T follicular helper cell (primary cell): ENCODE results near the gene DACH1.

Experiments used
- DNase-seq: peaks from one replicate; pipeline ENCODE4 v3.0.0-alpha.2; 2020; ENCODE audit warnings: low read depth

The DACH1 gene

DNA sequence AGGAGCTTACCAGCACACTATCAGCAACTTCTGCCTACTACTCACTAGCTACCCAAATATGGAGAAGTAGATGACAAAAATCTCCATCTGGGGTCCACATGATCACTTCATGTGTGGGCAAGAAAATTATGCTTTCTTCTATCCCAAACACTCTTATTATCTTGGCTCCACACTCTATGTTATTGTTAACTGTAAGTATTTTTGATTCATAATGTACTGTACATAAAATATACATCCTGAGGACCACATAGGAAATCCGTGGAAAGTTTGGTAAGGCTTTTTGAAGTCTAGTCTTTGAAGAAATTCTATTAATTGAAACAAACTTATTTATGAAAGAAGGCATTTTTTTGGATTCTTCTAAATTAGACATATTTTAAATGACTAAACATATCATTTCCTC is 378.8 kb downstream of the DACH1 start:
- no peak for DNase-seq

DNA sequence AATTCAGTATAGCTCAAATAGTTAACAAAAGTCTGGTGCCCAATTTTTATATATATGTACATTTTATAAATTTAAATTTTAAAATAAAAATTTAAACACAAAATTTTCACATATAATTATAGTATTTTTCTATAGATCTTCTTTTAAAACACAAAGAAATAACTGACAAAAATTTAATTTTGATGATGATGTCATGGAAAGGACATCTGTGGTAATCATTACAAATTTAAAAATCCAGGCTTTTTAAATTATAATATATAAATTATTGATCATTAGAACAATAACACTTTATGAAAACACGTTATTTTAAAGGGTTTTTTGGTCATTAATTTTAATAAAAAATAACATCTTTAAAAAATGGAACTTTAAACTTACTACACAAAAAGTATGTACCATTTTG is 381.1 kb downstream of the DACH1 start:
- no peak for DNase-seq

DNA sequence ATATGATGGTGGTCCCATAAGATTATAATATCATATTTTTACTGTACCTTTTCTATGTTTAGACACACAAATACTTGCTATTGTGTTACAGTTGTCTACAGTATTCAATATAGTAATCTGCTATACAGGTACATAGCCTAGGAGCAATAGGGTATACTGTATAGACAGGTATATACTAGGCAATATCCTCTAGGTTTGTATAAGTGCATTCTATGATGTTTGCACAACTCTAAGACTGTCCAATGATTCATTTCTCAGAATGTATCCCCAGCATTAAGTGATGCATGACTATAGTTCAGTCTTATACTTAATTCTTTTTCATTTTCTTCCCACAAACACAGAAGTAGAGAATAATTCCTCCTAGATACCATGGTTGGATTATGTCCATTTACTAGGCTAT is 383.3 kb downstream of the DACH1 start:
- DNase-seq = no peak

DNA sequence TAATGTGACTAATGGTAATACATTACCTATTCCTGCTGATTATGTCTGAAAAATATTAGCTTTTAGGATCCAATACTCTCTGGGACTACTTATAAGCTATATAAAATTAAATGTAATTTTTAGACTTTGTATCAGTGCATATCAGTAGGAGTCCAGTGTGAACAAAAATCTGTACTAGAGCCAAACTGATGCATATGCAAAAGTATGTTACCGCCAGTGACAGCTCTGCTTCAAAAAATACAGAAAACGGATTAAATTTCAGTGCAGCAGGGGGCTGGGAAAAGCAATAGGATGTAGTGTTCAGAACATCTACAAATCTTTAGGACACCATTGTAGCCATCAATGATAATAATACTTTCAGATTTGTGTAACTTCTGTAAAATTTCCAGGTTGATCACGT is 385.5 kb downstream of the DACH1 start:
- no peak for DNase-seq

DNA sequence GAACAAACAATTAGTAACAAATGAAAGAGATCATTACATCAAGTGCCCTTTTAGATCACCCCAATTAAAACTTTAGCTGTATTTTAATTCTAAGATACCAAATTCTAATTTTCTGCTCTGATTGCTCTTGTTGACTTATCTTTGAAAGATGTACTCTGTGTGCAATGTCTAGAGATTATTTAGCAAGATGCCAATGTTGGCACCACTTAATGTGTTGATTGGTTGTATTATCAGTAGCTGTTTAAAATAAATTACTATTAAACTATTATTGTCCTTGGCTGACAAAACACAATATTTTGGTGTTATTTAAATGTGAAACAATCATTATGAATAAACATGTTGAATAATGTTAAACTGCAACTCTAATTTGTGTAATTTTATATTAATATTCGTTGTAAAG is 386.0 kb downstream of the DACH1 start:
- DNase-seq = no peak

DNA sequence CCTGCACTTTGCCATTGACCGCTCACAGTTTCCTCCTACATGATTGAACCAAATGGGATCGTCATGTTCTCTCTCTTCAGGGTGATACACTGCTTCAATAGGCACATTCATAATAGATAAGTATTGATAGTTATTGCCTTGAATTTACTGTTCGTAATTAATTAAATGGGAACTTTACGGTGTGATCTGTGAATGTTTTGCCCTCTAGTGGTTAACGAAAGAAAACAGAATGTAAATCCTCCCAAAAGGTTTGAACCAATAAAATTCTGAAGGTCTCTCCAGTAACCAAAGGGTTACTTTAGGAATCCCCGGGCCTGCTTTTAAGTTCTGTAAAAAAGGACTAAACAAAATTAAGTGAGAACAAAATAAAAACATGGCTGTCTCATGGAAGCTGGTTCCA is 389.3 kb downstream of the DACH1 start:
- no peak for DNase-seq

DNA sequence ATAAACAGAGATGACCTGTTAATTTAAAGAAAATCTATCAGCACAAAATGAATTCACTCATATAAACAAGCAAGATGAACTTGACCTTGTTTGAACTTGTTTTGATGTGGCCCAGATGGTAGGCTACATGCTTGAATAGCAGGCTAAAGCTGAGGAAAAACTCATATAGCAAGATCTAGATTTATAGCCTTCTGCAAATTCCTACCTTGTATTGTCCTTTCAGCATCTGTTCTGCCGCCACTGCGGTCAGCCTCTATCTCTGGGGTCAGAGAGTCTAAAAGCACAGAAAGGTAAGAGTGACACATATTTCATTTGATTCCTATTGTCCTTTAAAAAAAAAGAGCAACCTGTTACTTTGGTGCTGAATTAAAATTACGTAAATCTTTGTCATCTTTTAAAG is 392.1 kb downstream of the DACH1 start:
- DNase-seq = no peak

DNA sequence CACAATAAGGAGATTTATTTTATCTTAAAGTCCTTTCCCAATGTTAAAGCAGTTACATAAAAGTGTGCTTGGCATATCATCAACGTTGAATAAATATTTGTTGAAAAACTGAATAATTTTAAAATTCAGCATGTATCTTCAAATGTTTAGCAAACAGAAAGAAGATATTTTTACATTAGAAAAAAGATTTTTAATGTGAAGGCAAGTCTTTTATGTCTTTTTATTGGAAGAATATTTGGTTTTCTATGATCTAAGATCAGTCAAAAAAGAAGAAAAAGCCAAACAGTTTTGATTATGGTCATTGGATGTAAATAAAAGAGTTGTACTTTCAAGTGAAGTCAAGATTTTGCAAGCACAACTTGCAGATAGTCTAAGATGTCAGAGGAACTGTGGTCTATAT is 397.4 kb downstream of the DACH1 start:
- DNase-seq = no peak

DNA sequence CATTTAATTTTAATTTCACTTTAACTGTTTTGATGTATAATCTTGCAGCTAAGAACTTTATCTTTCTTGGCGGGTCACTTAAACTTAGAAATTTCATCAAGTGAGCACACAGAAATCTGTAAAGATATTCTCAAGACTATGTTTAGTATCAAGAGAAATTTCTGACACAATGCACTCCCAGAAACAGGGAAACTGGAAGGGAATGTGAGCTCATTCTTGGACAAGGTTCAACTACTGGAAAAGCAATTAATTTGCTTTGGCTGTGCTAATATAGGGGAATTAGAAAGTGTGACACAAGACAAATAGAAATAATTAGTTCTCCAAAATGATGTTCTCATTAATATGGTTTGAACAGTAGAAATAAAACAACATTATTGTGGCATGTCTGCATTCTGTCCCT is 402.3 kb downstream of the DACH1 start:
- no peak for DNase-seq

DNA sequence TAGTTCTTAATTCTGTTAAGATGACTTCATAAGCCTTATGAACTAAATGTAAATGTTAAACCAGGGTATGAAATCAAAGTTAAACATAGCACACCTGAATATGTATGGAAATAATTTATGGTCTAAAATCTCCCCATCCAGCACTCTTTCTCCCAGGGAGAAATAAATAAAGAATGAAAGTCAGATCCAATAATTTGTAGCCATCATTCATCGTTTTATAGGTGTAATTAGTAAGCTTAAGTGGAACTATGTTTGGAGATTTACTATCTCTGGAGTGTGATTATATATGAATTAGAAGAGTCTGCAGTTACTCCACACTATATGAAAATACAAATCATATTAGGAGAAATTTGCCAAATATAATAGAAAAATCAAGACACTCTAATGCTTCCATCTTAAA is 405.1 kb downstream of the DACH1 start:
- DNase-seq = no peak

DNA sequence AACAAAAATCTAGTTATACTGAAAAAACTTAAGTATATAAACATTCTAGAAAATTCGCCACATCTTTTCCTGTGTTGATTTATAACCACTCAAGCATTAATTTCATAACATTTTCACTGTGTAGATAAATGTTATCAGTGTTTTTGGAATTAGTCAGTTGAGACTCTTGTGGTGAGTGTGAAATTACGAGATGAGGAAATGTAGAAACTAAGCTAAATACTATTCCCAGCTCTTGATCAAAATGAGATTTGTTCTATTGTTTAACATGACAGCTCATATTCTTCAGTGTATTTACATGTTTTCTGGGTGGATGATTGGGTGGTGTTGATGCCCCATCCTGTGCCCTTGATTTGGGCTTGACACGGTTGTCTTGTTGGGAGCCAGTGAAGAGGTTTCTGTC is 406.8 kb downstream of the DACH1 start:
- DNase-seq = no peak

DNA sequence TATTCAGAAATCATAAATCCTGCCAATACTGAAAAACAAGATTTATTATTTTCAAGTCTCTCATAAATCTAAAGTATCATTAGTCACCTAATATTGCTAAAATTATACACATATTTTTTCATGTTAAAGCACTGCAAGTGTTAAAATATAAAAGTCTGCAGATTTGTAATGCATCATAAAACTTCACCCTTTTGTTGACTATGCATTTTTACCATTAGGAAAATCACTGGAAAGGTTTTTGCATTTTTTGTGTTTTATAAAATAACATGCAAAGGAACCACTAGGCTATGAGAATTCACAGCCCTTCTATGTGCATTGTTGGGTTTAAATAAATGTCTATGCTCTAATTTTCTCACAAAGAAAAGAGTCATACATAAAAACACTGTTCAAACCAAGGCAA is 407.3 kb downstream of the DACH1 start:
- DNase-seq = no peak

DNA sequence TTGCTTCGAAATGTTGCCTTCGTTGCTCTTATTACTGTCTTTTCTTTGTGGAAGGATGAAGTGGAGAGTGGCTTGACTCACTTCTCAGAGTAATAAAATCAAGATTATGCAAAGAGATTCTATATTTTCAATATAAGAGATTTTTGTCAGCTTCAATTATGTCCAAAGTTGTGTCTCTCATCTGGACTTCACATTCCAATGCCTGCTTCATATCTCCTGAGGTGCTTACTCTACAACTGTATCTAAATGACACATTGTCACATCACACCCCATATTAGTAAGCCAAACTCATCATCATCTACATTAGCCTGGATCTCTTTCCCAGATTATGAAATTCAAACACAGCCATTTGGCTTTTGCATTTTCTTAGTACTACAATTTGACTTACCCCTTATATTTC is 409.4 kb downstream of the DACH1 start:
- no peak for DNase-seq

DNA sequence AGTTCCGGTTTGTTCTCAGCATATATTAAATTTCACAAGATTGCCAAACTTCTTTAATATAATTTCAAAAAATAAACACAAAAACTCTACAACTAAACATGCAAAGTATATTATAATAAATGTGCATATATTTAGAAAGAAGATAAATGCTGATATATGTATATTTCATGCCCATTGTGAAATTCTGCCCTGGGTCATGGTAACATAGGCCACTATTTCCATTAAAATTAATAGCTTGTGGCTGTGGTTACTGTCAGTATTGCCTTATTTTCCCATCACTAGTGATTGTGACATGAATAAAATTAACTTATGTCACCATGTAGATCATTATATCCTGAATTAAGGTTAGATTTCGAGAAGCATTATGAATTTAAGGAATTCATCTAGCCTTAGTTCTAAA is 410.9 kb downstream of the DACH1 start:
- no peak for DNase-seq

DNA sequence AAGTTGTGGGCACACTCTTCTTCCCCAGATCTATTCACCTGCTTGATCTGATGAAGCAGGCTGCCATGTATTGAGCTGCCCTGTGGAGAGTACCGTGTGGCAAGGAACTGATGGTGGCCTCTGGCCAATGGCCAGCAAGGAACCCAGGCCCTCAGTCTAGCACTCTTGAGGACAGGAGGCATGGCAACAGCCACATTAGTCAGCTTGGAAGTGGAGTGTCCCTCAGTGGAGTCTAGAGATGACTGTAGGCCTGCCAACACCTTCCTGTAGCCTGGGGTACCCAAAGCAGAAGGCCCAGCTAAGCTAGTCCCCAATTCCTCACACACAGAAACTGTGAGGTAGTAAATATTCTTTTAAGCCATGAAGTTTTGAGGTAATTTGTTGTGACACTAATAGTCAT is 412.5 kb downstream of the DACH1 start:
- no peak for DNase-seq

DNA sequence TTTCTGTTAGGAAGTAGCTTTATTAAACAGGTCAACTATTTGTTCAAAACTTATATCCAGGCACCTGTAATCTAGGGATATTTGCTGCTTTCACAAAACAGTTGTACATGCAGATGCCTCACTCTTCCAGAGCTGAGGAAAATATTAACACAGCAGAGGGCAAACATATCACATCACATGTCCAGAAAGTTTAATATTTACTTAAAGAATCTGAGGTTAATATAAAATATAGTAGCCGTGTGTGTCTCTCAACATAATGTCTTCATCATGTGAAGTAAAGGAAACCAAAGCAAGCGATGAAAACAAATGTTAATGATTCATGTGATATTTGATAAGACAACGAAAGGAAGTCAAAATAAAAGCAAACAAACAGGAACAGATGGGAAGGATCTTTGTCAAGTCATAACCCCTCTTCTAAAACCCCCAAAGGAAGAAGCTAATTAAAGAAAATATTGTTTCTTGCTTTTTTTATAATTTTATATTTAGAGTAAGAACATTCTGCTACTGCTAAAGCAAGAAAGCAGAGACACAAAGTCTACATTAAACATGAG is 418.8 kb downstream of the DACH1 start:
- no peak for DNase-seq

DNA sequence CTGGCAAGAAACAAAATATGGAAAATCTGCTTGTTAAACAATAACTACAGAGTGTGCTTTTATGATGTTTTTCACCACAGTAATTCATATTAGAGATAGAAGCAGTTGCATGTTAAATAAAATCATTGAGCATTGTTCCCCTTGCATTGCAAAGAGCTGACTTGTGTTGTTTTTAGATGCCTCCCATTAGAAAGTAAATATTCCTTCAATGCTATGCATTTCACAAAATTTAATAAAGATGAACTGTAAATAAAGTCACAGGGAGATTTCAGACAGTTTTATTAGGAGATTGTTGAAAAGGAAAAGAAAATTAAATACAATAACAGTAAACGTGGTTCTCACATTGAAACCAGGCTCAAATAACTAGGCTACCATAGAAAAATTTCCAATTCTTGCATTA is 429.3 kb downstream of the DACH1 start:
- DNase-seq = no peak

DNA sequence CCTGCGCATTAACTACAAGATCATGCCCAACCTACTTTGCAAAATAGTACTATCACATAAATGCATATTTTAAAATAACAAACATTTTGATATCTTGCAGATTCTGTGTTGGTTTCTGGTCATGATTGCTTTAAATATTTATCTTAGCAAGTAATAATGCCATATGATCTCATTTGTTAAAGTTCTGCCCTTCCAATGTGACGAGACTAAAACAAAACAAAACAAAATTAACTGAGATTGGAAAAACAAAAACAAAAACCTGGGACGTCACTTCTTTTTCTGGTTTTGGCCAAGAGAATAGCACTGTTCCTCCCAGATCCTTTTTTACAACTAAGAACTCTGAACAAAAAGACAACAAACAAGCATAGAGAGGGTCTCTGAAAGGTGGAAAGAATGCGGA is 436.3 kb downstream of the DACH1 start:
- no peak for DNase-seq

DNA sequence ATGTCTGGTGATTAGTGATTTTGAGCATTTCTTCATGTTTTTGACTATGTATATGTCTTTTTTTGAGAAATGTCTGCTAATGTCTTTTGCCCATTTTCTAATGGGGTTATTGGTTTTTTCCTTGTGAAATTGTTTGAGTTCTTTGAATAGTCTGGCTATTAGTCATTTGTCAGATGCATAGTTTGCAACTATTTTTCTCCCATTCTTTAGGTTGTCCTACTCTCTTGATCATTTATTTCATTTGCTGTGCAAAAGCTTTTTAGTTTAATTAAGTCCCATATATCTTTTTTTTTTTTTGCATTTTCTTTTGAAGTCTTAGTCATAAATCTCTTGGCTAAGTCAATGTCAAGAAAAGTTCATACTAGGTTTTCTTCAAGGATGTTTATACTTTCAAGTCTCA is 449.8 kb downstream of the DACH1 start:
- no peak for DNase-seq

DNA sequence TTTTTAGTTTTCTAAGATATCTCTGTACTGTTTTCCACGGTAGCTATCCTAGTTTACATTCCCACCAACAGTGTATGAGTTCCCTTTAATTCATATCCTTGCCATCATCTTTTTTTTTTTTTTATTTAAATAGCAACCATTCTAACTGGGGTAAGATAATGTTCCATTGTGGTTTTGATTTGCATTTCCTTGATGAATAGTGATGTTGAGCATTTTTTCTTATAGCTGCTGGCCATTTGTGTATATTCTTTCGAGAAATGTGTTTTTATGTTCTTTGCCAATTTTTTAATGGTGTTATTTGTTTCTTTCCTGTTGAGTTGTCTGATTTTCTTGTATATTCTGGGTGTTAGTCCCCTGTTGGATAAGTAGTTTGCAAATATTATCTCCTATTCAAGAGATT is 454.8 kb downstream of the DACH1 start:
- DNase-seq = no peak

DNA sequence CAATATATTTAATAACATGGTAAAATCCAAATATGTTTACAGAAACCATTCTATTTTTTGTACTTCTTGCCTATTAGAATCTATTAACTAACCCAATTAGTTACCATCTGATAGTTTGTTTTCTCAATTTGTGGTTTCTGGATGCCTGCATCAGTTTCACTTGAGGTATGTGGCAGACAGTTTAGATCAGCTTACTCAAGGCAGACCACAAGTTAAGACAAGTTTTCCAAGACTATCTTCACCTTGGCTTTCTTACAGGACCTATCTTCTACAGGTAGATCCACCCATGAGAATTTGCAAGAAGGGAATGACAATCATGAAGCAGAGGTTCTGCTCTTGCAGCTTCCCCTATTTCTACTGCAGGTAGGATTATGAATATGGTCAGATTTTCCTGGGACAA is 458.6 kb downstream of the DACH1 start:
- no peak for DNase-seq

DNA sequence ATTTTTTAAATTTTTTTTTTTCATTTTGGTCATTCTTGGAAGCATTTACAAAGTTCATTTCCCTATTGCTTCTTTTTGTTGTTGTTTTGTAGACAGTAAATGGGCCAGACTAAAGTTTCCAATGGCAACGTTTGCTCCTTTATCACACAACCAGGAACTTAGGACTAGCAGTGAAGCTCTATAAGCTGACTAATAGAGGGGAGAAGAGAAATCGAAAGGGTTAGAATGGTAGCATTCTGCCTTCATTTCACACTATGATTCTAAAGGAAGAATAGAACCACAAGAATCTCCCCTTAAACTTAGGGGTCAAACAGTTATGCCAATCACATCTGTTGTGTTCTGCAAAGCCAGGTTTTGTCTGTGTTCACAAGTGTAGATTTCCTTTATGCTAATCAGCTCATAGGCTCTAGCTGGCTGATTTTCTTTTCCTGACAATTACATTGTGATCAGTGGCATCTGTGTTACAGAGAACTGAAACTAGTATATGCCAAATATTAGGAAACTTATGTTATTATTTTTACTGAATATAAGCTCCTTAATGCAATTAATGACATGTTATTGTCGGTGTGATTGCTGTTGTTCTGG is 467.3 kb downstream of the DACH1 start:
- DNase-seq = no peak

DNA sequence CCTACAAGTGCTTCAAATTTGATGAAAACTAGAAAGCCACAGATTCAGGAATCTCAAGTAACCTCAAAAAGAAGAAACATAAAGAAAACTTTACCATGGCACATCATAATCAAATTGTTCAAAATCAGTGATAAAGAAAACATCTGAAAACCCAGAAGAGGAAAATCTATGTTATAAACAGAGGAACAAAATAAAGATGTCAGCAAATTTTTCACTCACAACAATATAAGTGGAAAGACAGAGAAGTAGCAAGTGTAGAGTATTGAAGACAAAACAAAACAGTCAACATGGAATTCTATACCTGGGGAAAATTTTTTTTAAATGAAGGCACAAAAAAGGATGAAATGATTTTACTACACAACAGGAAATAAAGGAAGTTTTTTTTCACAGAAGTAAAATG is 470.9 kb downstream of the DACH1 start:
- DNase-seq = no peak

DNA sequence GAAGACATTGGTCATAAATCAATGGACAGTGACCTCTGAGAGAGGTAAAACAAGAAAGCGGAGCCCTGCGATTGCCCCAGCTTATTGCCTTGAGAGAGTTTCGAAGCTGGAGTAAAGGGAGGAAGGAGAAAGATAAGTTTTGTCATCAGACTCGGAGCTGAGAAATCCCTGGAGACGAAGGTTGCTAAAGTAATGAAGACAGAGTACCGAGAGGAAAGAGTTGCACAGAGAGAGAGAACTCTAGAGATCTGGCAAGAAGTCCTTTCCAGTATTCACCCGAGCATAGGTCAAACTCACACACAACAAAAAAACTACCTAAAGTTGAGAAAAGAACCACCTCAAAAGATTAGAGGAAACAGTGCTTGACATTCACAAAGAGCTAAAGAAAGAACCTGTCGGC is 472.0 kb downstream of the DACH1 start:
- DNase-seq = no peak

DNA sequence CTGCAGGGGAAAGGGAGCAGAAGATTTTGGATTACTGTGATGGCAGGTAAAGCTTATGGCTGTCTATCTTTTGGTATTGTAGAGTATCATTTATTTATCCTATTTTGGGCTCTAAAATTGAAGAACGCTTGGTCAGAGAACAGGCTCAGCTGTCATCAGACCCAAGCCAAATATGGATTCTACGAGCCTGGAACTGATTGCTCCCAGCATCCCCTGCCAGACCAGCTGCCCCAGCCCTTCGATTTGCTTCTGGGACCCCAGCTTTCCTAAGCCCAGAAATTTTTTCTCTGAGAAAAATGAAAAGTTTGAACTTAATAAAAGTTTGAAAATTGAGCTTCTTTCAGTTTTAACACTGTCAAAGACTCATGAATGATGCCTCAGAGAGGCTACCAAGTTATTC is 472.8 kb downstream of the DACH1 start:
- no peak for DNase-seq
